ENCODE measurements around the gene ISYNA1. TPM values are rescaled to one million over a fixed set of nuclear protein-coding genes. Genes with fewer than 3 reads are reported as not detected.

The ISYNA1 gene
- total and polyA plus RNA-seq, 2 of the 4 experiments (the other 2 are of a cell fraction), result 3.4 to 24.7 TPM

GRCh38 chr19:18470787-18471186 is 32.9 kb upstream of the ISYNA1 start:
- Histone ChIP-seq H2AK9ac (replicated peaks; ENCODE audit: low read depth, low read length, poor library complexity) (no peak overlapping the region), H4K8ac (ENCODE audit: low read depth in 2 of 2, low read length in 2 of 2) (no peak overlapping the region), H3K56ac (ENCODE audit: extremely low read depth, insufficient read depth, low read length) (no peak overlapping the region), H2BK15ac (ENCODE audit: low read depth, low read length) (no peak overlapping the region), H2BK5ac (ENCODE audit: low read depth, low read length, poor library complexity, severe bottlenecking) (no peak overlapping the region), H3K9me3 (ENCODE audit: control insufficient read depth, insufficient read depth, low read length) (no peaks in the 10 kb centered on the region), H2AFZ (replicated peaks; ENCODE audit: low read length, poor library complexity) (no peak overlapping the region), H3K9ac (ENCODE audit: low read depth, low read length) (no peak overlapping the region), H3K14ac (replicated peaks; ENCODE audit: low read depth, low read length) (no peak overlapping the region), H3K18ac (ENCODE audit: low read depth, low read length) (no peak overlapping the region), H3K27ac (ENCODE audit: insufficient read depth, low read length) (no peak overlapping the region), H3K79me1 (ENCODE audit: low read depth in 1 of 2, low read length in 2 of 2) (peaks cover 31 to 95% of the 10 kb centered on the region in 2 experiments), H2AK5ac (ENCODE audit: low read depth, low read length) (no peak overlapping the region), H3K4me1 (ENCODE audit: control insufficient read depth, insufficient read depth, low read length) (peaks cover 25% of the 10 kb centered on the region), H2BK20ac (ENCODE audit: low read depth, low read length) (no peak overlapping the region), H3K4ac (ENCODE audit: low read depth, low read length) (peak overlapping the region; percentile 48; the same call in 1 of the 2 replicates), H3K23ac (ENCODE audit: low read depth, low read length) (no peak overlapping the region), H4K5ac (ENCODE audit: low read depth, low read length) (no peak overlapping the region), H3K4me3 (ENCODE audit: insufficient read depth, low read depth, low read length) (no peak overlapping the region), H3K36me3 (ENCODE audit: control insufficient read depth, insufficient read depth, low read length) (peaks cover 10% of the 10 kb centered on the region; the same call in 1 of the 2 replicates), H2BK120ac (ENCODE audit: low read depth, low read length) (no peak overlapping the region), H4K20me1 (ENCODE audit: insufficient read depth, low read length) (peaks cover 88% of the 10 kb centered on the region), H3K4me2 (ENCODE audit: low read depth, low read length) (no peak overlapping the region), H3K27me3 (ENCODE audit: control insufficient read depth, insufficient read depth, low read length) (no peaks in the 10 kb centered on the region), H4K91ac (ENCODE audit: insufficient read depth, low read depth, low read length) (no peak overlapping the region), H3K9me1 (ENCODE audit: insufficient read depth, low read length) (peaks cover 26% of the 10 kb centered on the region)
- BruUV-seq (replicated peaks), result no TSS peak
- ChIA-PET POLR2A (ENCODE audit: unreplicated experiment) (no interaction called here), CTCF (no interaction called here)
- no peak for DNase-seq
- in situ Hi-C loops (cut with MboI; ENCODE audit: low sequenced_read_pairs), result no loop called here
- ATAC-seq (ENCODE audit: low read depth), result no peak
- TF ChIP-seq RFX5 (IDR thresholded peaks at IDR 0.05; ENCODE audit: low read depth, low read length) (no peak), MAZ (IDR thresholded peaks at IDR 0.05; ENCODE audit: borderline replicate concordance, low read depth, low read length) (no peak), RCOR1 (IDR thresholded peaks at IDR 0.05; ENCODE audit: insufficient replicate concordance, low read length) (no peak), SMC3 (IDR thresholded peaks at IDR 0.05; ENCODE audit: low read depth, low read length) (no peak), POLR2A (IDR thresholded peaks at IDR 0.05; ENCODE audit: low read depth, low read length) (no peak), FOS (IDR thresholded peaks at IDR 0.05; ENCODE audit: low read depth, low read length) (no peak), NFE2L2 (IDR thresholded peaks at IDR 0.05; ENCODE audit: low read depth, low read length) (no peak), CHD1 (IDR thresholded peaks at IDR 0.05; ENCODE audit: low read depth, low read length) (no peak), BHLHE40 (IDR thresholded peaks at IDR 0.05; ENCODE audit: low read depth, low read length) (no peak), RAD21 (IDR thresholded peaks at IDR 0.05; ENCODE audit: low read length) (no peak), CEBPB (IDR thresholded peaks at IDR 0.05; ENCODE audit: low read depth, low read length) (no peak), MAFK (IDR thresholded peaks at IDR 0.05; ENCODE audit: low read depth, low read length) (no peak), CTCF (conservative IDR thresholded peaks at IDR 0.05; ENCODE audit: low read depth, low read length) (no peak), MXI1 (IDR thresholded peaks at IDR 0.05; ENCODE audit: borderline replicate concordance, low read depth, low read length) (no peak)
- TF ChIP-seq, protein P1, sequence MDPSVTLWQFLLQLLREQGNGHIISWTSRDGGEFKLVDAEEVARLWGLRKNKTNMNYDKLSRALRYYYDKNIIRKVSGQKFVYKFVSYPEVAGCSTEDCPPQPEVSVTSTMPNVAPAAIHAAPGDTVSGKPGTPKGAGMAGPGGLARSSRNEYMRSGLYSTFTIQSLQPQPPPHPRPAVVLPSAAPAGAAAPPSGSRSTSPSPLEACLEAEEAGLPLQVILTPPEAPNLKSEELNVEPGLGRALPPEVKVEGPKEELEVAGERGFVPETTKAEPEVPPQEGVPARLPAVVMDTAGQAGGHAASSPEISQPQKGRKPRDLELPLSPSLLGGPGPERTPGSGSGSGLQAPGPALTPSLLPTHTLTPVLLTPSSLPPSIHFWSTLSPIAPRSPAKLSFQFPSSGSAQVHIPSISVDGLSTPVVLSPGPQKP (IDR thresholded peaks at IDR 0.05; ENCODE audit: borderline replicate concordance, low read depth, low read length), result no peak
- TF ChIP-seq, protein P2, sequence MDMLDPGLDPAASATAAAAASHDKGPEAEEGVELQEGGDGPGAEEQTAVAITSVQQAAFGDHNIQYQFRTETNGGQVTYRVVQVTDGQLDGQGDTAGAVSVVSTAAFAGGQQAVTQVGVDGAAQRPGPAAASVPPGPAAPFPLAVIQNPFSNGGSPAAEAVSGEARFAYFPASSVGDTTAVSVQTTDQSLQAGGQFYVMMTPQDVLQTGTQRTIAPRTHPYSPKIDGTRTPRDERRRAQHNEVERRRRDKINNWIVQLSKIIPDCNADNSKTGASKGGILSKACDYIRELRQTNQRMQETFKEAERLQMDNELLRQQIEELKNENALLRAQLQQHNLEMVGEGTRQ (IDR thresholded peaks at IDR 0.05; ENCODE audit: low read depth, low read length), result no peak
- intact Hi-C loops (cut with micrococcal nuclease), result loop anchor here (1.0 kb wide), 1 partner anchor 50 kb away; no protein-coding TSS in a partner anchor
- dilution Hi-C loops (cut with HindIII; ENCODE audit: low sequenced_read_pairs, unreplicated experiment), result no loop called here
- WGBS, 2 experiments (ENCODE audit: extremely low coverage in 2 of 2, insufficient read length in 1 of 2), result no CpG with 5 or more reads among the region's 2 CpGs
